WTC11 (cell line): Measurements from ENCODE around the gene STAM.

Experiments used
- ETV6 ChIP-seq: sonication (generic); formaldehyde crosslinking; IDR thresholded peaks from 2 replicates; pipeline ENCODE4 v1.8.1; 2022; ENCODE audit warnings: mild to moderate bottlenecking, missing genetic modification reagents
- FOXJ3 ChIP-seq: sonication (generic); formaldehyde crosslinking; IDR thresholded peaks from 2 replicates; pipeline ENCODE4 v1.9.0; 2021; ENCODE audit warnings: missing genetic modification reagents, mild to moderate bottlenecking, borderline replicate concordance
- FOXK1 ChIP-seq: sonication (generic); formaldehyde crosslinking; IDR thresholded peaks from 2 replicates; pipeline ENCODE4 v1.8.0; 2022; ENCODE audit warnings: mild to moderate bottlenecking, moderate library complexity, missing genetic modification reagents
- SMAD3 ChIP-seq: sonication (generic); formaldehyde crosslinking; IDR thresholded peaks from 2 replicates; pipeline ENCODE4 v1.8.0; 2022; ENCODE audit warnings: missing genetic modification reagents, mild to moderate bottlenecking, borderline replicate concordance
- TF ChIP-seq, protein P1 (sequence below): fragments of 200-600 bp; IDR thresholded peaks from 2 replicates; pipeline ENCODE4 v1.8.0; 2022; ENCODE audit warnings: antibody characterized with exemption
- TF ChIP-seq, protein P2 (sequence below): sonication (generic); formaldehyde crosslinking; conservative IDR thresholded peaks from 2 replicates; pipeline ENCODE4 v1.8.1; 2023; ENCODE audit warnings: mild to moderate bottlenecking, low read depth, missing genetic modification reagents, moderate library complexity
- TF ChIP-seq, protein P3 (sequence below): sonication (generic); formaldehyde crosslinking; IDR thresholded peaks from 2 replicates; pipeline ENCODE4 v1.8.0; 2023; ENCODE audit warnings: missing genetic modification reagents
- TF ChIP-seq, protein P4 (sequence below): fragments of 250-450 bp; sonication (Bioruptor Pico); IDR thresholded peaks from 2 replicates; pipeline ENCODE4 v1.9.0; 2021; ENCODE audit warnings: moderate library complexity, mild to moderate bottlenecking, inconsistent platforms, borderline replicate concordance

DNA sequence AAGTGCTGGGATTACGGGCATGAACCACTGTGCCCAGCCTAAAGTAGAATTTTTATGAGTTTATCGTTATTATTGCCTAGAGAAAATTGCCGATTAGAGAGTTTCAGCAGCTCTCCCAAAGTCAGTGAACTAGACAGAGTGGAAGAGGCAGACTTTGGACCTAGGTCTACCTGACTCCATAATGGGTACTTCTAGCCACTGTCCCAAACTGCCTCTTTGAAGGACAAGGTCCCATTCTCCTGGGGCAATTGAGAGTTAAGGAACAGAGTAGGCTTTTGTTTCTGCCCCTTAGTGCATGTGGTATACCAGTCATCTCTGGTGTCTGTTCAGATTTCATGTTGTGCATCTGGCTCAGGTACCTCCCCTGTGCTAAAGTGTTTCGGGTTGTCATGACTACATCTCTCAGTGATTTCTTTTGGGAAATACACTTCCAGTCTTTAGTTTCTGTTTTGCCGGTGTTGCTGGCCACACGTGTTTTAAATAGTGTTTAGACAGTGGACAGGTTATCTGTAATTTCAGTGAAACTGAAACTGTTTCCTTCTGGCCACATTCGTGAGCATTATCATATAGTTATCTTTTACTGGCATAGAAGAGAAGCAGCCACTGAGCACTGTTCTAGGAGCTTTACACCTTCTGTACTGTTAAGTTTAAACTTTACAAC, 112.7 kb downstream of the STAM start:
- TF ChIP-seq, protein P1, sequence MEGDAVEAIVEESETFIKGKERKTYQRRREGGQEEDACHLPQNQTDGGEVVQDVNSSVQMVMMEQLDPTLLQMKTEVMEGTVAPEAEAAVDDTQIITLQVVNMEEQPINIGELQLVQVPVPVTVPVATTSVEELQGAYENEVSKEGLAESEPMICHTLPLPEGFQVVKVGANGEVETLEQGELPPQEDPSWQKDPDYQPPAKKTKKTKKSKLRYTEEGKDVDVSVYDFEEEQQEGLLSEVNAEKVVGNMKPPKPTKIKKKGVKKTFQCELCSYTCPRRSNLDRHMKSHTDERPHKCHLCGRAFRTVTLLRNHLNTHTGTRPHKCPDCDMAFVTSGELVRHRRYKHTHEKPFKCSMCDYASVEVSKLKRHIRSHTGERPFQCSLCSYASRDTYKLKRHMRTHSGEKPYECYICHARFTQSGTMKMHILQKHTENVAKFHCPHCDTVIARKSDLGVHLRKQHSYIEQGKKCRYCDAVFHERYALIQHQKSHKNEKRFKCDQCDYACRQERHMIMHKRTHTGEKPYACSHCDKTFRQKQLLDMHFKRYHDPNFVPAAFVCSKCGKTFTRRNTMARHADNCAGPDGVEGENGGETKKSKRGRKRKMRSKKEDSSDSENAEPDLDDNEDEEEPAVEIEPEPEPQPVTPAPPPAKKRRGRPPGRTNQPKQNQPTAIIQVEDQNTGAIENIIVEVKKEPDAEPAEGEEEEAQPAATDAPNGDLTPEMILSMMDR: no peak
- TF ChIP-seq FOXJ3 (CRISPR knock-in tag): no peak
- TF ChIP-seq FOXK1 (CRISPR knock-in tag): no peak
- TF ChIP-seq, protein P2, sequence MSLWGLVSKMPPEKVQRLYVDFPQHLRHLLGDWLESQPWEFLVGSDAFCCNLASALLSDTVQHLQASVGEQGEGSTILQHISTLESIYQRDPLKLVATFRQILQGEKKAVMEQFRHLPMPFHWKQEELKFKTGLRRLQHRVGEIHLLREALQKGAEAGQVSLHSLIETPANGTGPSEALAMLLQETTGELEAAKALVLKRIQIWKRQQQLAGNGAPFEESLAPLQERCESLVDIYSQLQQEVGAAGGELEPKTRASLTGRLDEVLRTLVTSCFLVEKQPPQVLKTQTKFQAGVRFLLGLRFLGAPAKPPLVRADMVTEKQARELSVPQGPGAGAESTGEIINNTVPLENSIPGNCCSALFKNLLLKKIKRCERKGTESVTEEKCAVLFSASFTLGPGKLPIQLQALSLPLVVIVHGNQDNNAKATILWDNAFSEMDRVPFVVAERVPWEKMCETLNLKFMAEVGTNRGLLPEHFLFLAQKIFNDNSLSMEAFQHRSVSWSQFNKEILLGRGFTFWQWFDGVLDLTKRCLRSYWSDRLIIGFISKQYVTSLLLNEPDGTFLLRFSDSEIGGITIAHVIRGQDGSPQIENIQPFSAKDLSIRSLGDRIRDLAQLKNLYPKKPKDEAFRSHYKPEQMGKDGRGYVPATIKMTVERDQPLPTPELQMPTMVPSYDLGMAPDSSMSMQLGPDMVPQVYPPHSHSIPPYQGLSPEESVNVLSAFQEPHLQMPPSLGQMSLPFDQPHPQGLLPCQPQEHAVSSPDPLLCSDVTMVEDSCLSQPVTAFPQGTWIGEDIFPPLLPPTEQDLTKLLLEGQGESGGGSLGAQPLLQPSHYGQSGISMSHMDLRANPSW (CRISPR knock-in tag): no peak
- TF ChIP-seq, protein P3, sequence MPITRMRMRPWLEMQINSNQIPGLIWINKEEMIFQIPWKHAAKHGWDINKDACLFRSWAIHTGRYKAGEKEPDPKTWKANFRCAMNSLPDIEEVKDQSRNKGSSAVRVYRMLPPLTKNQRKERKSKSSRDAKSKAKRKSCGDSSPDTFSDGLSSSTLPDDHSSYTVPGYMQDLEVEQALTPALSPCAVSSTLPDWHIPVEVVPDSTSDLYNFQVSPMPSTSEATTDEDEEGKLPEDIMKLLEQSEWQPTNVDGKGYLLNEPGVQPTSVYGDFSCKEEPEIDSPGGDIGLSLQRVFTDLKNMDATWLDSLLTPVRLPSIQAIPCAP (CRISPR knock-in tag): no peak
- no peak for TF ChIP-seq ETV6 (CRISPR knock-in tag)
- TF ChIP-seq, protein P4, sequence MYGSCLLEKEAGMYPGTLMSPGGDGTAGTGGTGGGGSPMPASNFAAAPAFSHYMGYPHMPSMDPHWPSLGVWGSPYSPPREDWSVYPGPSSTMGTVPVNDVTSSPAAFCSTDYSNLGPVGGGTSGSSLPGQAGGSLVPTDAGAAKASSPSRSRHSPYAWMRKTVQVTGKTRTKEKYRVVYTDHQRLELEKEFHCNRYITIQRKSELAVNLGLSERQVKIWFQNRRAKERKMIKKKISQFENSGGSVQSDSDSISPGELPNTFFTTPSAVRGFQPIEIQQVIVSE (CRISPR knock-in tag): no peak
- TF ChIP-seq SMAD3: no peak
